Measurements from ENCODE around the gene PDZD4. TPM values are rescaled to one million over a fixed set of nuclear protein-coding genes. Genes with fewer than 3 reads are reported as not detected.

PDZD4 gene
- total and polyA plus RNA-seq, 10 of the 15 experiments (the other 5 are each of a cell fraction or from before 2014, with no cell fraction given), result 0.01 to 0.15 (median 0.04) TPM; not detected in 6

- TF ChIP-seq SIN3A (IDR thresholded peaks at IDR 0.05; ENCODE audit: low read depth, low read length) (no peak; the same call in none of the 2 replicates), NR2C1 (IDR thresholded peaks at IDR 0.05) (no peak), HDAC6 (IDR thresholded peaks at IDR 0.05; ENCODE audit: unreplicated experiment) (no peak), ZNF24 (IDR thresholded peaks at IDR 0.05) (no peak), BHLHE40 (IDR thresholded peaks at IDR 0.05; ENCODE audit: borderline replicate concordance in 1 of 2, low read depth in 2 of 2, low read length in 1 of 2) (peak; percentile 3 to 50; a peak in 1 of 4 replicates), IKZF1 (conservative IDR thresholded peaks at IDR 0.05) (peak; percentile 41; the same call in 1 of the 2 replicates), MXI1 (IDR thresholded peaks at IDR 0.05; ENCODE audit: low read depth, low read length) (peak; percentile 81), YBX1 (IDR thresholded peaks at IDR 0.05) (no peak), BMI1 (IDR thresholded peaks at IDR 0.05; ENCODE audit: borderline replicate concordance) (no peak), KLF5 (IDR thresholded peaks at IDR 0.05; ENCODE audit: partially characterized antibody) (no peak), IRF3 (IDR thresholded peaks at IDR 0.05) (peak; percentile 65; the same call in 1 of the 2 replicates), FOS (IDR thresholded peaks at IDR 0.05; ENCODE audit: borderline replicate concordance, extremely low read depth, insufficient read length) (peak; percentile 35)
- TF ChIP-seq, protein P1, sequence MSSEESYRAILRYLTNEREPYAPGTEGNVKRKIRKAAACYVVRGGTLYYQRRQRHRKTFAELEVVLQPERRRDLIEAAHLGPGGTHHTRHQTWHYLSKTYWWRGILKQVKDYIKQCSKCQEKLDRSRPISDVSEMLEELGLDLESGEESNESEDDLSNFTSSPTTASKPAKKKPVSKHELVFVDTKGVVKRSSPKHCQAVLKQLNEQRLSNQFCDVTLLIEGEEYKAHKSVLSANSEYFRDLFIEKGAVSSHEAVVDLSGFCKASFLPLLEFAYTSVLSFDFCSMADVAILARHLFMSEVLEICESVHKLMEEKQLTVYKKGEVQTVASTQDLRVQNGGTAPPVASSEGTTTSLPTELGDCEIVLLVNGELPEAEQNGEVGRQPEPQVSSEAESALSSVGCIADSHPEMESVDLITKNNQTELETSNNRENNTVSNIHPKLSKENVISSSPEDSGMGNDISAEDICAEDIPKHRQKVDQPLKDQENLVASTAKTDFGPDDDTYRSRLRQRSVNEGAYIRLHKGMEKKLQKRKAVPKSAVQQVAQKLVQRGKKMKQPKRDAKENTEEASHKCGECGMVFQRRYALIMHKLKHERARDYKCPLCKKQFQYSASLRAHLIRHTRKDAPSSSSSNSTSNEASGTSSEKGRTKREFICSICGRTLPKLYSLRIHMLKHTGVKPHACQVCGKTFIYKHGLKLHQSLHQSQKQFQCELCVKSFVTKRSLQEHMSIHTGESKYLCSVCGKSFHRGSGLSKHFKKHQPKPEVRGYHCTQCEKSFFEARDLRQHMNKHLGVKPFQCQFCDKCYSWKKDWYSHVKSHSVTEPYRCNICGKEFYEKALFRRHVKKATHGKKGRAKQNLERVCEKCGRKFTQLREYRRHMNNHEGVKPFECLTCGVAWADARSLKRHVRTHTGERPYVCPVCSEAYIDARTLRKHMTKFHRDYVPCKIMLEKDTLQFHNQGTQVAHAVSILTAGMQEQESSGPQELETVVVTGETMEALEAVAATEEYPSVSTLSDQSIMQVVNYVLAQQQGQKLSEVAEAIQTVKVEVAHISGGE (CRISPR knock-in tag; IDR thresholded peaks at IDR 0.05), result no peak
- TF ChIP-seq, protein P2, sequence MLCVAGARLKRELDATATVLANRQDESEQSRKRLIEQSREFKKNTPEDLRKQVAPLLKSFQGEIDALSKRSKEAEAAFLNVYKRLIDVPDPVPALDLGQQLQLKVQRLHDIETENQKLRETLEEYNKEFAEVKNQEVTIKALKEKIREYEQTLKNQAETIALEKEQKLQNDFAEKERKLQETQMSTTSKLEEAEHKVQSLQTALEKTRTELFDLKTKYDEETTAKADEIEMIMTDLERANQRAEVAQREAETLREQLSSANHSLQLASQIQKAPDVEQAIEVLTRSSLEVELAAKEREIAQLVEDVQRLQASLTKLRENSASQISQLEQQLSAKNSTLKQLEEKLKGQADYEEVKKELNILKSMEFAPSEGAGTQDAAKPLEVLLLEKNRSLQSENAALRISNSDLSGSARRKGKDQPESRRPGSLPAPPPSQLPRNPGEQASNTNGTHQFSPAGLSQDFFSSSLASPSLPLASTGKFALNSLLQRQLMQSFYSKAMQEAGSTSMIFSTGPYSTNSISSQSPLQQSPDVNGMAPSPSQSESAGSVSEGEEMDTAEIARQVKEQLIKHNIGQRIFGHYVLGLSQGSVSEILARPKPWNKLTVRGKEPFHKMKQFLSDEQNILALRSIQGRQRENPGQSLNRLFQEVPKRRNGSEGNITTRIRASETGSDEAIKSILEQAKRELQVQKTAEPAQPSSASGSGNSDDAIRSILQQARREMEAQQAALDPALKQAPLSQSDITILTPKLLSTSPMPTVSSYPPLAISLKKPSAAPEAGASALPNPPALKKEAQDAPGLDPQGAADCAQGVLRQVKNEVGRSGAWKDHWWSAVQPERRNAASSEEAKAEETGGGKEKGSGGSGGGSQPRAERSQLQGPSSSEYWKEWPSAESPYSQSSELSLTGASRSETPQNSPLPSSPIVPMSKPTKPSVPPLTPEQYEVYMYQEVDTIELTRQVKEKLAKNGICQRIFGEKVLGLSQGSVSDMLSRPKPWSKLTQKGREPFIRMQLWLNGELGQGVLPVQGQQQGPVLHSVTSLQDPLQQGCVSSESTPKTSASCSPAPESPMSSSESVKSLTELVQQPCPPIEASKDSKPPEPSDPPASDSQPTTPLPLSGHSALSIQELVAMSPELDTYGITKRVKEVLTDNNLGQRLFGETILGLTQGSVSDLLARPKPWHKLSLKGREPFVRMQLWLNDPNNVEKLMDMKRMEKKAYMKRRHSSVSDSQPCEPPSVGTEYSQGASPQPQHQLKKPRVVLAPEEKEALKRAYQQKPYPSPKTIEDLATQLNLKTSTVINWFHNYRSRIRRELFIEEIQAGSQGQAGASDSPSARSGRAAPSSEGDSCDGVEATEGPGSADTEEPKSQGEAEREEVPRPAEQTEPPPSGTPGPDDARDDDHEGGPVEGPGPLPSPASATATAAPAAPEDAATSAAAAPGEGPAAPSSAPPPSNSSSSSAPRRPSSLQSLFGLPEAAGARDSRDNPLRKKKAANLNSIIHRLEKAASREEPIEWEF (IDR thresholded peaks at IDR 0.05; ENCODE audit: insufficient replicate concordance, low read depth, low read length), result no peak
- TF ChIP-seq, protein P3, sequence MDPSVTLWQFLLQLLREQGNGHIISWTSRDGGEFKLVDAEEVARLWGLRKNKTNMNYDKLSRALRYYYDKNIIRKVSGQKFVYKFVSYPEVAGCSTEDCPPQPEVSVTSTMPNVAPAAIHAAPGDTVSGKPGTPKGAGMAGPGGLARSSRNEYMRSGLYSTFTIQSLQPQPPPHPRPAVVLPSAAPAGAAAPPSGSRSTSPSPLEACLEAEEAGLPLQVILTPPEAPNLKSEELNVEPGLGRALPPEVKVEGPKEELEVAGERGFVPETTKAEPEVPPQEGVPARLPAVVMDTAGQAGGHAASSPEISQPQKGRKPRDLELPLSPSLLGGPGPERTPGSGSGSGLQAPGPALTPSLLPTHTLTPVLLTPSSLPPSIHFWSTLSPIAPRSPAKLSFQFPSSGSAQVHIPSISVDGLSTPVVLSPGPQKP (IDR thresholded peaks at IDR 0.05; ENCODE audit: low read depth, low read length), result 0 out of 2 replicates have a peak, but pooled peaks have one; percentile 9
- TF ChIP-seq, protein P4, sequence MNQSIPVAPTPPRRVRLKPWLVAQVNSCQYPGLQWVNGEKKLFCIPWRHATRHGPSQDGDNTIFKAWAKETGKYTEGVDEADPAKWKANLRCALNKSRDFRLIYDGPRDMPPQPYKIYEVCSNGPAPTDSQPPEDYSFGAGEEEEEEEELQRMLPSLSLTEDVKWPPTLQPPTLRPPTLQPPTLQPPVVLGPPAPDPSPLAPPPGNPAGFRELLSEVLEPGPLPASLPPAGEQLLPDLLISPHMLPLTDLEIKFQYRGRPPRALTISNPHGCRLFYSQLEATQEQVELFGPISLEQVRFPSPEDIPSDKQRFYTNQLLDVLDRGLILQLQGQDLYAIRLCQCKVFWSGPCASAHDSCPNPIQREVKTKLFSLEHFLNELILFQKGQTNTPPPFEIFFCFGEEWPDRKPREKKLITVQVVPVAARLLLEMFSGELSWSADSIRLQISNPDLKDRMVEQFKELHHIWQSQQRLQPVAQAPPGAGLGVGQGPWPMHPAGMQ (IDR thresholded peaks at IDR 0.05; ENCODE audit: borderline replicate concordance), result peak; percentile 68
Measured at GRCh38 chrX:153794018-153794896, 36.1 kb downstream of the PDZD4 start, which contains the start of the genes IDH3G and SSR4 (continued).

Data from GM12878 (cell line).